ENCODE measurements around the gene FBXL4. TPM values are rescaled to one million over a fixed set of nuclear protein-coding genes. Genes with fewer than 3 reads are reported as not detected.

The FBXL4 gene
- total RNA-seq, 1 experiment from 2014 or later, result 4.7 TPM

- no peak for DNase-seq (ENCODE audit: low spot score)
These were observed 122.7 kb downstream of the FBXL4 start for GRCh38 chr6:98824902-98825599.

GRCh38 chr6:98824162-98824901, 123.4 kb downstream of the FBXL4 start:
- DNase-seq (ENCODE audit: low spot score), result no peak

GRCh38 chr6:98823428-98824161, 124.2 kb downstream of the FBXL4 start:
- no peak for DNase-seq (ENCODE audit: low spot score)

- DNase-seq (ENCODE audit: low spot score), result no peak
These were observed 125.9 kb downstream of the FBXL4 start for GRCh38 chr6:98821756-98822405.

Other genes with a start within 250 kb of the FBXL4 start
- not detected in 2 replicates for gene POU3F2, start 113.4 kb downstream of the FBXL4 start, total RNA-seq (2014; rRNA removed; shearing (Covaris generic))